Hematopoietic multipotent progenitor cell treated with erythropoietin and hydrocortisone succinate and interleukin-3 and kit ligand, for 6 days (in vitro differentiated cells): ENCODE results near the gene DCAF5.
"Not testable (repeated sequence)": the region's sequence is repeated elsewhere in the genome, so short reads cannot be mapped to it uniquely, and the experiment has no call there.

ENCODE experiments used
- DNase-seq: peaks from one replicate; pipeline ENCODE4 v3.0.0-alpha.2; 2015

Gene DCAF5

DNA sequence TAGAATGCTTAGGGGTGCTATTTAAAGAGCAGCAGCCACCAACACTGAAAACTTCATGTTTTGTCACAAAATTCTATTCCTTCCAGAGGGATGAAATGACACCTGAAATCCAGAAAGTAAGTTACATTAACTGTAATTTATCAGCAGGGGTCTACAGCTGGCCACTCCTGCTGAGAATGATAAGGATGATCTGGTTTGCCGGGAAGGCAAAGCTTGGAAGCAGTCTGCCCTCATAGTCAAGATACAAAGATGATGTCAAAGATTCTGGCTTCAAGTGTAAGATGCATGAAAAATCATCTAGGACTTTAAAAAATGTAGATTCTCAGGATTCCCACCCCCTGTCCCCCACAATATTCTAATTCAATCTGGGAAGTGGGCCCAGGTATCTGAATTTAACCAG, 58.4 kb downstream of the DCAF5 start:
- no peak for DNase-seq

DNA sequence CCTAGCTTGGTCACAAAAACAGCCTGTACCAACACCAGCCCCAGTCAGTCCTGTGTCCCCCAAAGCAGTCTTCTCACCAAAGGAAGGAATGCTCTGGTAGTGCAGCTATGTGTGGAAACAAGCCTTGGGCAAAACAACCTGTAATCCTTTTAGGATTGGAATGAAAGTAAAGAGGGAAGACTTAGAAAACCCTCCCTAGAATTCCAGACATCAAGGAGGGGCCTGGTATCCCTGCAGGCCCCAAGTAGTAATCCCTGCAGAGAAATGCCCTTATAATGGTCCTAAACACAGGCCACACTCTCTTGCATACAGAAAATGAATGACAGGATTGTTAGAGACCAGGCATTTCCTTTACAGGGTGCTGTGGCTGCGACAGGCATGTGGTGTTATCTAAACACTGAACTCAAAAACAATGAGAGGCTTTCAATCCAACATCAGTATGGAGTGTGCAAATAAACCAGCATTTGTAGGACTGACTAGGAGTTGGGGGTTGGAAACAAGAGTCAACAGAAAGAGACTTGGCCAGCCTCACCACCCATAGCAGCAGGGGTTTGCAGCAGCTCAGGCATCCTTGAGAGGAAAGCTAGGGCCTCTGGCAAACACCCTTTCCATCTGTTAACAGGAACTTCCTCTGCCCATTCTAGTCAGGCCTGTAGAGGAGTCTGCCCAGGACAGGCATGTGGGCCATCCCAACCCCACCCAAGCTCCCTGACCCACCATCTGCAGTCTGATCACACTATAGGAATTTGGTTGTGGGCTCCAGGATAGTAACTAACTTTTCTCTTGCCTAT, 59.1 kb downstream of the DCAF5 start:
- peak; percentile 13 for DNase-seq

DNA sequence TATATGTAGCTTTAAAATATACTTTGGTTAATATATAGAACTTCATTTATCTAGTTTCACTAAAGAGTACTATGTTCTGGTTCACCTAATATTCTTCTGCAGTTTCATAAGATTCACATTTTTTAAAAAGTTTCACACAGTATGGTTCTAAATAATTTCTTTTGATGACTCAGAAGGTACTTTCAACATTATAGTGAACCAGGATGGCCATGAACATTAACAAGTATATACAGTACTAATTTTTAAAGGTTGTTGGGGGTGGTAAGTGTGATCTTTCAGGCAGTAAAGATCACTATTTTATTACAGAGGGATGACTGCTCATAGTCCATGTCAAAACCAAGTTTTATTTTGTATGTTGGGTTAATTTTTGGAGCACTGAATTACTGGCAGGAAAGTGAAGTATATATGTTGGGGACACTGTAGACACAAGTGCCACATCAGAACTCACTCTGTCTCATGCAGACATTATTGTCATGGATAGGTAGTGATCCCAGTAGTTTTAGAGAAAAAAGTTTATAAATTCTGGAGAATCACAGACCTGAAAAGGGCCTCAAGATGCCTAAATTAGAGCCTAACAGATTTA, 60.0 kb downstream of the DCAF5 start:
- no peak for DNase-seq

DNA sequence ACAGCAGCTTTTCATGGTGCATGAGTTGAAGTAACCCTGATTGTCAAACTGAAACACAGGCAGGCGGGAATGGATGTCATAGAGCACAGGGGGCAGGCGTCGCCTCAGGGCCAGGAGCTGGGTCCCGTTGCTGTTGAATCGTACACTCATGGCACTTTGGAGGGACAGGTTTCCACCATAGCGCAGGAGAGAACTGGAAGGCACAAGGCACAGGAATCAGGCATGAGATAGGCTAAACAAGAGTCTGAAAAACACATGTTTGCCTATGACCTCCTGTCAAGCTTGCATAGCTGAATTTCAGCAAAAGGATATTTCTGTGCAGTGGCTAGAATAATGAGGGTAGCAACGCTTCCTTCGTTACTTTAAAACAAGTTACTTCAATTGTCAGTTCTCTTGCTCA, 61.2 kb downstream of the DCAF5 start:
- no peak for DNase-seq

DNA sequence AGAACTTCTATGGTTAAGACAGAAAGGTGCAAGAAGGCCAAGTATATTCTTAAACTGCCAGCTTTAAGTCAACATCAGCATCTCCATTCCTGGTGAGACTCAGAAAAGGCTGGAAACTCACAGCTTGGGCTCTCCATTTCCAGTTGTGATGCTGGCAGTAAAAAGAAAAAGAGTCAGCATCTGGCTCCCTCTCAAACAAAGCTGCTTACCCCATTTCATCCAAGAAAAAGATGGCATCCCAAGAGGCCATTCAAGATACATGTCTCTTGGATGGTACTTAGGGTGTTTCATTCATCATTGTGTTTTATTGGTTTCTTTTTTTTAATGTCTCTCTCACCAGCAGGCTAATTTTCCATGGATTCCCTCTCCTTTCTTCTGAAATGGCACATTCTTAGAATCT, 61.9 kb downstream of the DCAF5 start:
- no peak for DNase-seq

- DNase-seq: peak; percentile 65
Measured at GRCh38 chr14:69090187-69090789, 62.6 kb downstream of the DCAF5 start.

GRCh38 chr14:69089046-69089445, 63.9 kb downstream of the DCAF5 start:
- no peak for DNase-seq

DNA sequence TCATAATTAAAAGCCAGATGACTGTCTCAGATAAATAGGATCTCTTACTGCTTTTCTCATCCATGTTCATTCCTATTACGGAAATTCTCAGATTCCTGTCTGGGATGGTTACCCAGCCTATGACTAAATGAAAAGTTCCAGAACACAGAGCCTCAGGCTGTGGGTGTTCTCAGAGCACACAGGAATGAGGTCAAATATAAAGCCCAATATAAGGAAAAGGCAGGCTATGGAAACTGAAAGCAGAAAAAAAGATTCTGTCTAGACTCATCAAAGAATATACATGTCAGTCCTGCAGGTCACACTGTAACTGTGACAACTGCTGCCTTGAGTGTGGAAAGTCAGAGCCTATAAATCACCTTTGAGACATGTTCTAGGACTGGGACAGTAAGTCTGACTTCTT, 64.3 kb downstream of the DCAF5 start:
- DNase-seq: no peak

DNA sequence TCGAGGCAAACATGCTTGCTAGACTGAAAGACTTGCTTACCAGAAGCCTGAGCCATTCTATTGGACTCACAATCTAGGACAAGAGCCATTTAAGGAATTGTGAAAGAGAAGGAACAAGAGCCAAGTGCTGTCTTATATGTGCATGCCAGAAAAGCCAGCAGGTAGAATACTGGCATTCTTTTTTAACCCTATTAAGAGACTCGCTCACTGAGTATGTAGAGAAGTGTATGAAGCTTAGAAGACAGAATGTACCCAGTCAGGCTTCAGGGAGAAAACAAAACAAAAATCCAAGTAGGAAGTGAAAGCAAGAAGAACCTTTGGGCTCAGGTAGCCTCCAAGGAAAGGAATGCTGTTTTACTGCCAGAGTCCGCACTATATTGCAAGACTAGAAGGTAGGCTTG, 65.9 kb downstream of the DCAF5 start:
- DNase-seq: no peak

DNA sequence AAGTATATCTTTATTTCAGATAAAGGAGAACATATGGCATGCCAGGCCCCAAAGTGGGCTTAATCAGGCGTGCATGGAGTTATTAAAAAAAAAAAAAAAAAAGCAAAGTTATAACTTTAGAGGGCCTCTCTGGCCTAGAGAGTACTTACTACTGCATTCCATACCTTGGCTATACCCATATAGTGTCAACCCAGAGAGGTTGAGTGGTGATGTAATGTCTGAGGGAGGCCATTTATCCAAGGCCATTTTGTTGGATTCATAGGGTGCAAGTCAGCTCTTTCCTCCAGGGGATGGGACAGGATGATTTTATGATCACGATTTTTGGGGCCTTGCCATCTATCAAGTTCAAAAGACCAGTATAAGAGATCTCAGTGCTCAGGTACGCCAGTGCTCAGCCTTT, 66.4 kb downstream of the DCAF5 start:
- no peak for DNase-seq

DNA sequence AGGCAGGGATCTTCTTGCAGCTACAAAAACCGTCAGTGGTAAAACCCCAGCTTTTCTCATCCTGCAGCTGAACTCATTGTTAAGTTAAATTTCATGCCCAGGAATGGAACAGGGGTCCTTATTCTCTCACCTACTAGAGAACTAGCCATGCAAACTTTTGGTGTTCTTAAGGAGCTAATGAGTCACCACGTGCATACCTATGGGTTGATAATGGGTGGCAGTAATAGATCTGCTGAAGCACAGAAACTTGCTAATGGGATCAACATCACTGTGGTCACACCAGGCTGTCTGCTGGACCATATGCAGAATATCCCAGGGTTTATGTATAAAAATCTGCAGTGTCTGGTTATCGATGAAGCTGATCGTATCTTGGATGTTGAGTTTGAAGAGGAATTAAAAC, 68.9 kb downstream of the DCAF5 start:
- no peak for DNase-seq

DNA sequence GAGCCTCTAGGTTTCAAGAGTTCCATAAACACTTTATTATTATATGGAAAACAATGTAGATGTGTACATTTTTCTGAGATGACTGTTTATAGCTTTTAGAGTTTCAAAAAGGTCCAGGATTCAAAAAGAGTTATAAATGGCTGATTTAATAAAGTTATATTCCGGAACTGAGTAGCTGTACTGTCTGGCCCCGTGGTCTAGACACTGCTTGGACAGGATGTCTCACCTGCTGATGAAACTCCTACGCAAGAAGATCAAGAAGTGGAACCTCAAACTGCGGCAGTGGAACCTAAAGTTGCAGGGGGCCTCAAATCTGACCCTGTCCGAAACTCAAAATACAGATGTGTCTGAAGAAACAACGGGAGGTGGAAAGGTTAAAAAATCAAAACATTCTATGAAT, 69.7 kb downstream of the DCAF5 start:
- DNase-seq: no peak

- DNase-seq: no peak
Measured at GRCh38 chr14:69081271-69081670, 71.6 kb downstream of the DCAF5 start.

GRCh38 chr14:69079747-69080146, 73.2 kb downstream of the DCAF5 start:
- peak; percentile 32 for DNase-seq

DNA sequence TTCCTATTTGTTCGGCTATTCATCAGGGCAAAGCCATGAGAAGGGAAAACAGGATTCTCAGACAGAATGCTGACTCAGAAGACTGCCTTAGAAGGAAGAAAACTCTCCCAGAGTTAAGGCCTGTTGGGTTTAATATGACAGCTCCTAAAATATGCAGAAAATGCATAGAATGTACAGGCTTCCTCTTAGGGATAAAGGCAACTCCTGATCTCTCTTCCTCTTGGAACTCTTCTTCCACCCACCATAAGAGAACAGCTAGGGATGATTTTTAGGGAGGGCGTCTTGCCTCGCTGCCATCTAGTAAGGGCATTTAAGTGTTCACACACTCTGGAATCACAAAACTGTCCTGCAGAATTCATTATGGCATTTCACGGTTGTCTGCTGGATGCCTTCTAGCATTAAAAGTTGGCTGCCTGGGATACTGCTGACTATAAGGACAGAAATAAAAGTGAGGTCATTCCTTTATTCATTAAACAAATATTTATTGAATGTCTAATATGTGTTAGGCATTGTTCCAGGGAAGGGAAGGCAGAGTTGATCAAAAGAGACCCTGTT, 73.7 kb downstream of the DCAF5 start:
- no peak for DNase-seq

DNA sequence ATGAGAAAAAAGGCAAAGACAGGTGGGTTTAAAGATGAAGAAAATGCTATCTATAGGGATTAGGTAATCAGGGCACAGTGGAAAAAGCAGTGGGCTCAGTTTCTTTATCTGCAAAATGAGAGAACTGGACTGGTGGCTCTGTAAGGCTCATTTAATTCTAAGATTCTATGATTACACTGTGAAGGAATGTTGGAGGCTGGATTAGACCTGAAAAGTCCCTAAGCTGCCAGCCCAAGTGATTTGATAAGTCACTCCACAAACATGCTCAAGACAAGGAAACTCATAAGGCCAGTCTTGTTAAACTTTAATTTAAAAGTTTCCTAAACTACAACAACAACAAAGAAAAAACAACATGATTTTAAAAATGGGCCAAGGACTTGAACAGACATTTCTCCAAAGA, 75.1 kb downstream of the DCAF5 start:
- DNase-seq: no peak

GRCh38 chr14:69077185-69077584, 75.7 kb downstream of the DCAF5 start:
- not testable (repeated sequence) for DNase-seq

- no peak for DNase-seq
Measured at GRCh38 chr14:69076341-69076740, 76.6 kb downstream of the DCAF5 start.

DNA sequence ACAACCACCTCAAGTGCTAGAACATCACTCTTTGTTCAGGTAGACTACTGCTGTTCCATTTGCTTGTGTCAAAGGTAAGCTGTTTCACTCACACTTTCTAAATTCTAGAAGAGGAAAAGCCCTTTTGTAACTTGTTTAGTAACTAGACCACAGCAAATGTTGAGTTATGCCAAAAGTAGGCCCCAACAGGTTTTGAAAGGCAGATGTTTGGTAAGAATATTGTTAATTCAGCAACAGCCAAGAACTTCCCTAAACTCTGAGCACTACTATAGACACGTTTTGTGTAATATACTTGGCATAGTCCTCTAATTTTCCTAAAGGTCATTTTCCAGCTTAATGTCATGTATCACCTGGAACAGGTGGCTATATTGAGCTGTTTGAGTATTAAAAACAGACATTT, 79.0 kb downstream of the DCAF5 start:
- DNase-seq: peak; percentile 41

- no peak for DNase-seq
Measured at GRCh38 chr14:69073429-69073828, 79.5 kb downstream of the DCAF5 start.

DNA sequence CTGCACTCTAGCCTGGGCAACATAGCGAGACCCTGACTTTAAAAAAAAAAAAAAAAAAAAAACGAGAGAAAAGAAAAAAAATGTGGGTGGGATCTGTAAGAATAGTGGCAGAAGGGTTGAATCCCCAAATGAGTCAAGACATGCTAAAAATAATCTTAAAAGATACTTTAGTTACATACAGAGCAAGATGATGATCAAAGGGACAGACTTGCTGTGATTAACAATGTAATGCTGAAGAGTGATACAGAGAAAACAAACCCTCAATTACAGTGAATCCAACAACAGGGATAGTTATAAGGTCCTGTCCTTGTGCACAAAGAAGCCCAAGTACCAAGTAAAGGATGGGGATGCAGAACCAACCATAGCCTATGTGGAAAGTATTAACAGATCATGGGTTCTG, 80.3 kb downstream of the DCAF5 start:
- DNase-seq: no peak

- peak; percentile 35 for DNase-seq
Measured at GRCh38 chr14:69068744-69069421, 84.0 kb downstream of the DCAF5 start.

GRCh38 chr14:69066396-69067171, 86.3 kb downstream of the DCAF5 start:
- DNase-seq: no peak
